ES-I3 (cell line): ENCODE data around the gene METTL25.
"Not testable (repeated sequence)": the region's sequence is repeated elsewhere in the genome, so short reads cannot be mapped to it uniquely, and the experiment has no call there.

Source experiments
- H3K36me3 ChIP-seq: 2 replicates; pipeline ENCODE4 v1.6.1; 2013; ENCODE audit warnings: mild to moderate bottlenecking, low read length, control low read depth, moderate library complexity; ENCODE audit not compliant: insufficient read depth
- H3K4me1 ChIP-seq: 2 replicates; pipeline ENCODE4 v1.6.1; 2013; ENCODE audit warnings: mild to moderate bottlenecking, control low read depth, low read length; ENCODE audit not compliant: insufficient read depth
- H3K9ac ChIP-seq: 2 replicates; pipeline ENCODE4 v1.6.1; 2013; ENCODE audit warnings: low read depth, mild to moderate bottlenecking, low read length, moderate library complexity
- H3K9me3 ChIP-seq: 2 replicates; pipeline ENCODE4 v1.6.1; 2013; ENCODE audit warnings: mild to moderate bottlenecking, low read length, moderate library complexity; ENCODE audit not compliant: control insufficient read depth, insufficient read depth

The METTL25 gene, protein sequence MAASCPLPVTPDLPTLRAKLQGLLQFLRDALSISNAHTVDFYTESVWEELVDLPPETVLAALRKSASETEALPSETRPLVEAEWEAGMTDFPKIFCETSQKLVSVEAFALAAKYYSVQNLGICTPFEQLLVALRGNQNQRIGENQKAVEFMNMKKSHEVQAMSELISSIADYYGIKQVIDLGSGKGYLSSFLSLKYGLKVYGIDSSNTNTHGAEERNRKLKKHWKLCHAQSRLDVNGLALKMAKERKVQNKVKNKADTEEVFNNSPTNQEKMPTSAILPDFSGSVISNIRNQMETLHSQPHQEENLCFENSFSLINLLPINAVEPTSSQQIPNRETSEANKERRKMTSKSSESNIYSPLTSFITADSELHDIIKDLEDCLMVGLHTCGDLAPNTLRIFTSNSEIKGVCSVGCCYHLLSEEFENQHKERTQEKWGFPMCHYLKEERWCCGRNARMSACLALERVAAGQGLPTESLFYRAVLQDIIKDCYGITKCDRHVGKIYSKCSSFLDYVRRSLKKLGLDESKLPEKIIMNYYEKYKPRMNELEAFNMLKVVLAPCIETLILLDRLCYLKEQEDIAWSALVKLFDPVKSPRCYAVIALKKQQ

DNA sequence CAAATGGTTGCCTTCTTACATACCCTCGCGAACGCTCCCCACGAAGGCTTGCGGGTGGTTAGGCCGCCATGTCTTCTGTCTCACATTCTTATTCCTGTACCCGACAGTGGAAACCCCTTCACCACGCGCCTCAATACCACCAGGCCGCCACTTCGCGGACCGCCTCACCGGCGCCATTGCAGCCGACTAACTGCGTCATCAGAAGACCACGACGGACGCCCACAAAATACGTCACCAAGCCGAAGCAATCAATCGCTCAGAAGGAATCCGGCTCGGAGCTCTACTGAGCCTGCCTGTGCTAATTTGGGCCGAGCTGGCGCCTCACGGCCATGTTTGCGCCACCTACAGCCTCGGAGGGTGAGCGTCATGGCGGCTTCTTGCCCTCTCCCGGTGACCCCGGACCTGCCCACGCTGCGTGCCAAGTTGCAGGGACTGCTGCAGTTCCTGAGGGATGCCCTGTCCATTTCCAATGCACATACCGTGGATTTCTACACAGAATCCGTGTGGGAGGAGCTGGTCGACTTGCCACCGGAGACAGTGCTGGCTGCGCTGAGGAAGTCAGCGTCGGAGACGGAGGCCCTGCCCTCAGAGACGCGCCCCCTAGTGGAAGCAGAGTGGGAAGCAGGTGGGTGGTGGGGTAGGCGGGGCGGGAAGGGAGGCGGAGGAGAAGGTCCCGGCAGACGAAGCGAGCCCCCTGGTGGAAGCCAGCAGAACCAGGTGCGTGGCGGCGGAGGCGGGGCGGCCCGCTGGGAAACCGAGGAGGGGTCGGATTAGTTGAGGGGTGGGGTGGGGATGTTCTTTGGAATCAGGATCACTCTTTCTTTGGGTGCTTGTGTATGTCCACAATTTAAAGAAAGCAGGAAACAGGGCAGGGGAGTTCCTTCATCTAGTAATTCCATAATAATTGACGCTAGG lies at the start of gene METTL25, which contains the start of gene CCDC59:
Gene METTL25 (plus strand): TSS at position 330 of the 915 bp plus-strand sequence. CDS start 37 bp downstream, at position 367.
Gene CCDC59 (minus strand): TSS at position 188 of the 915 bp plus-strand sequence. CDS start 11 bp downstream, at position 177.
- peaks cover 6% of the 10 kb centered on the region; the same call in 1 of the 2 replicates for H3K36me3 ChIP-seq
- H3K9ac ChIP-seq, result peak within 1 kb of the TSS; percentile 86
- H3K4me1 ChIP-seq, result no peaks in the 10 kb centered on the region
- no peaks in the 10 kb centered on the region for H3K9me3 ChIP-seq

- H3K9ac ChIP-seq, result peak overlapping the region; percentile 36; the same call in 1 of the 2 replicates
- H3K4me1 ChIP-seq, result no peaks in the 10 kb centered on the region
- no peaks in the 10 kb centered on the region; the same call in 1 of the 2 replicates for H3K9me3 ChIP-seq
- H3K36me3 ChIP-seq, result no peaks in the 10 kb centered on the region
These were observed 43.9 kb upstream of the METTL25 start for GRCh38 chr12:82314406-82314892.

- no peaks in the 10 kb centered on the region for H3K4me1 ChIP-seq
- H3K9ac ChIP-seq, result no peak overlapping the region
- H3K36me3 ChIP-seq, result no peaks in the 10 kb centered on the region
- no peaks in the 10 kb centered on the region; the same call in 1 of the 2 replicates for H3K9me3 ChIP-seq
These were observed 39.1 kb upstream of the METTL25 start for GRCh38 chr12:82319276-82319675.

- Histone ChIP-seq H3K36me3 (no peaks in the 10 kb centered on the region), H3K9me3 (no peaks in the 10 kb centered on the region), H3K9ac (no peak overlapping the region), H3K4me1 (peaks cover 7% of the 10 kb centered on the region; the same call in 1 of the 2 replicates)
These were observed 32.6 kb upstream of the METTL25 start for GRCh38 chr12:82325540-82326336.

GRCh38 chr12:82326905-82327503 lies 31.3 kb upstream of the METTL25 start:
- no peak overlapping the region for H3K9ac ChIP-seq
- H3K4me1 ChIP-seq, result peaks cover 7% of the 10 kb centered on the region; the same call in 1 of the 2 replicates
- no peaks in the 10 kb centered on the region for H3K9me3 ChIP-seq
- H3K36me3 ChIP-seq, result no peaks in the 10 kb centered on the region

- Histone ChIP-seq H3K9ac (no peak overlapping the region), H3K9me3 (no peaks in the 10 kb centered on the region), H3K36me3 (no peaks in the 10 kb centered on the region), H3K4me1 (peaks cover 7% of the 10 kb centered on the region; the same call in 1 of the 2 replicates)
These were observed 30.5 kb upstream of the METTL25 start for GRCh38 chr12:82327861-82328260.

DNA sequence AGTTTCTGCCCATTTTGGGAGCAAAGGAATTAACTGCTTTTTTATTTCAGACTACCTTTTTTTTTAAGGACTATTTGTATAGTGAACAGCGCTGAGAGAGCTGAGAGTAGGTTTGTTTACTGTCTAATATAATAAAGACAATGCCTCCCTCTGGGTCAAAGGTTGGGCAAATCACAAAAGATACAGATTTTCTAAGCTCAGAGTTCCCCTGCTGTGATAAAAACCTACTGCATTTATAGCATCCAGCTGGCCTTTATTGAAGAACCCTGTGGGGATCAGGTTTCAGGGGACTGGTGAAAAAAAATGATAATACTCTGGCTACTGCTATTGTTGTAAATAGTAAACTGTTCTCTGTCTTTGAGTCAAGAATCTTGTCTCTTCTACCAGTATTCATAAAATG lies 28.8 kb upstream of the METTL25 start:
- H3K4me1 ChIP-seq, result peaks cover 7% of the 10 kb centered on the region; the same call in 1 of the 2 replicates
- no peaks in the 10 kb centered on the region for H3K9me3 ChIP-seq
- 0 out of 2 replicates have a peak overlapping the region, but pooled peaks have one; percentile 1 for H3K9ac ChIP-seq
- no peaks in the 10 kb centered on the region for H3K36me3 ChIP-seq

- Histone ChIP-seq H3K36me3 (no peaks in the 10 kb centered on the region), H3K9ac (no peak overlapping the region), H3K9me3 (no peaks in the 10 kb centered on the region), H3K4me1 (no peaks in the 10 kb centered on the region)
These were observed 8.2 kb upstream of the METTL25 start for GRCh38 chr12:82350161-82350560.

DNA sequence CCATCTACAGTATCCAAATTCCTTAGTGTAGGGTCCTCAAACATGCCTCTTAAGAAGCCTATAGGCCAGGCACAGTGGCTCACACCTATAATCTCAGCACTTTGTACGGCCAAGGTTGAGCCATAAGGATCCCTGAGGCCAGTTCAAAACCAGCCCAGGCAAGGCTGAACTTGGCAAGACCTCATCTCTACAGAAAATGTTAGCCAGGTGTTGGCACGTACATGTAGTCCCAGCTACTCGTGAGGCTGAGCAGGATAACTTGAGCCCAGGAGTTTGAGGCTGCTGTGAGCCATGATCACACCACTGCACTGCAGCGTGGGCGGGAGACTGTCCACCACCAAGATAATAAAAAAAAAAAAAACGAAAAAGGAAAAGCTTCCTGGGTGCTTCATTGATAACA lies 6.9 kb upstream of the METTL25 start:
- no peak overlapping the region for H3K9ac ChIP-seq
- no peaks in the 10 kb centered on the region for H3K9me3 ChIP-seq
- H3K36me3 ChIP-seq, result peaks cover 4% of the 10 kb centered on the region; the same call in 1 of the 2 replicates
- no peaks in the 10 kb centered on the region for H3K4me1 ChIP-seq

- Histone ChIP-seq H3K9ac (peak overlapping the region; percentile 86), H3K36me3 (peaks cover 6% of the 10 kb centered on the region; the same call in 1 of the 2 replicates), H3K4me1 (no peaks in the 10 kb centered on the region), H3K9me3 (no peaks in the 10 kb centered on the region)
These were observed 989 bp upstream of the METTL25 start for GRCh38 chr12:82357340-82357739.

DNA sequence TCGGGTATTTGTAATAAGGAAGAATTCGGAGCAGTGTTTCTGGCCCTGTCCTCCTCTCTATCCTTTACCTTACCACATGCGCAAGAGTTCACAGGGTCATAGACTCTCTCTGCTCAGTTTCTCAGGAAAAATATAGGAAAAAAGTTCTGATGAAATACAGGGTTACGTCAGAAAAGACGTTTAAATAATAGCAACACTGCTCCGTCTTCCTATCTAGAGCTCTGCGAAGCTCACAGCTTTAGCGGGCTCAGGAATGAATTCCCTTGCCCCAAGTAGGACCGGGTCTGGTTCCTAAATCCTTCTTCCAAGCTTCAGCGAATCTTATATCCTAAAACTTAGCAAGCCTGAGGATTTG lies 507 bp upstream of the METTL25 start:
- Histone ChIP-seq H3K9ac (peak overlapping the region; percentile 86), H3K4me1 (no peaks in the 10 kb centered on the region), H3K9me3 (no peaks in the 10 kb centered on the region), H3K36me3 (peaks cover 6% of the 10 kb centered on the region; the same call in 1 of the 2 replicates)

GRCh38 chr12:82359115-82359478 lies 768 bp downstream of the METTL25 start:
- H3K36me3 ChIP-seq, result peaks cover 6% of the 10 kb centered on the region; the same call in 1 of the 2 replicates
- no peaks in the 10 kb centered on the region for H3K4me1 ChIP-seq
- peak overlapping the region; percentile 50; the same call in 1 of the 2 replicates for H3K9ac ChIP-seq
- H3K9me3 ChIP-seq, result no peaks in the 10 kb centered on the region

DNA sequence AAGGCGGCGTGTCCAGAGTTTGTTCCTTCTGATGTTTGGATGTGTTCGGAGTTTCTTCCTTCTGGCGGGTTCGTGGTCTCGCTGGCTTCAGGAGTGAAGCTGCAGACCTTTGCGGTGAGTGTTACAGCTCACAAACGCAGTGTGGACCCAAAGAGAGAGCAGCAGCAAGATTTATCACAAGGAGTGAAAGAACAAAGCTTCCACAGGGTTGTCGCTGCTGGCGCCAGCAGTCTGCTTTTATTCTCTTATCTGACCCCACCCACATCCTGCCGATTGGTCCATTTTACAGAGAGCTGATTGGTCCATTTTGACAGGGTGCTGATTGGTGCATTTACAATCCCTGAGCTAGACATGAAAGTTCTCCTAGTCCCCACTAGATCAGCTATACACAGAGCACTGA lies 2.5 kb downstream of the METTL25 start:
- not testable (repeated sequence) for H3K9me3 ChIP-seq, H3K9ac ChIP-seq, H3K36me3 ChIP-seq, H3K4me1 ChIP-seq
